ENCODE data around the gene SDCCAG8.

SDCCAG8 gene

DNA sequence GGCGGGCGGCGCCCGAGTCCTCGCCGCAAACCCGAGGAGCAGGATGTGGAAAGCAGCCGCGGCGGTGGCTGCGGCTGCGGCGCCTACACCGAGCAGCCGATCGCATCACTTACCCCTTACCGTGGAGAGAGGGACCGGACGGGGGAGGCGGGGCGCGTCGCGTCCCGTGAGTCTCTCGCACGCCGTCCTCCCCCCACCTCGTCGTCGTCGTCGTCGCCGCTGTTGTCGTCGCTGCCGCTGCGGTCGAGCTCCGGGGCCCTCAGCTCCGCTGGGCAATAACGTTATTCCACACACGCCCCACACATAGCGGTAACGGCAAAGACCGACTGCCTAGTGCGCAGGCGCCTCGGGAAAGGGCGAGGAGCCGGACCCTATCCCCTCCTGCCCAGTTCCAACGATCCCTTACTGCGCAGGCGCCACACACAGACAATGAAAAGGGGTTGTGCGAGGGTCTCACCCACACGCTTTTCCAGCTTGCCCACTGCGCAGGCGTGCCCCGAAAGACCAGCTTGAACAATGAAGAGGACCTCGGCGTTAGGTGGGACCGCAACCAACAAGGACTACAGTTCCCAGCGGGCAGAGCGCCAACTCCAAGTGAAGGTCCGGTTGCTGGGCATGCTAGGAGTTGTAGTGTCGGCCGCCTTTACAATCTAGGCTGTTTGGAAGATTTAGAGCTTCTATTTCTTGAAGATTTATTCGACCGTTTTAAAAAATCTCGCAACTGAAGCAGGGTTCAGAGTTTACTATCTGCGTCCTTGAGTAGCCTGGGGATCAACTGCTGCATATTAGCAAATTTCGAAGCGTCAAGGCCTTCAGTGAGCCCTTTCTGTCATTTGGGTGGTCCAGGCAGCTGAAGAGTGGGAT, 682 bp upstream of the SDCCAG8 start, which contains the start of gene CEP170:
Gene CEP170, minus strand, starts transcription at position 355 of the 864 bp plus-strand sequence. CDS start 30,001 bp downstream, outside the sequence.
- peak; percentile 89 for DNase-seq

DNA sequence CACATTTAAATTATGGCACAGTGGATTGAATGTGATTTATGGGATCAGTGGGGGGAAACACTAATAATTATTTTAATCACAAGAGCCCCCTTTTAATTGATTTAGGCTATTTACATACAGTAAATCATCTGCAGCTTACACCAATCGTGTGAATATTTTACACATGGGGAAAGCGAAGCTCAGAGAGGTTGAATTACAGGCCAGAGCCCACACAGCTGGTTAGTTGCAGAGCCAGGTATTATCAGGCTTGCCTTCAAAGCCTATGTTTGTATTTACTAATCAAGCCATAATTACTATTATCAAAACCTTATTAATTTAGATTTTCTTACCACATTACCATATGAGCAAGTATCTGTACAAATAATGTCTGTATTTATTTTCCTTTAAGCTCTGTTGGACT, 749 bp downstream of the SDCCAG8 start:
- no peak for DNase-seq

DNA sequence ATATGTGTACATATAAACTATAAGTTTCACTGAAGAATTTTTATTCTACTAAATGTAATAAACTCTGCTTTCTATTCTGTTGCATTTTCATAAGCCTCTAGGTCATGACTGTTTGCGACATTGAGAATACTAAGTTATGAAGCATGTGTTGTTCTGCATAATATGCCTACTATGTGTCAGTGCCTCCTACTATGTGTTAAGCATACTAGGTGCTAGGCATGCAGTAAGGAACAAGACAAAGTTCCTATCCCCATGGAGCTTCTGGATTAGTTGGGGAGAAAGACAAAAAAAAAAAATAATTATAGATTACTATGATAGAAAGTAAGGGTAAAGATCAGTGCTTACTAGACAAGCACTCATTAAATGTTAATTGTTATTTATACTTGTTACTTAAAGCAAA, 1.3 kb downstream of the SDCCAG8 start:
- DNase-seq: no peak

DNA sequence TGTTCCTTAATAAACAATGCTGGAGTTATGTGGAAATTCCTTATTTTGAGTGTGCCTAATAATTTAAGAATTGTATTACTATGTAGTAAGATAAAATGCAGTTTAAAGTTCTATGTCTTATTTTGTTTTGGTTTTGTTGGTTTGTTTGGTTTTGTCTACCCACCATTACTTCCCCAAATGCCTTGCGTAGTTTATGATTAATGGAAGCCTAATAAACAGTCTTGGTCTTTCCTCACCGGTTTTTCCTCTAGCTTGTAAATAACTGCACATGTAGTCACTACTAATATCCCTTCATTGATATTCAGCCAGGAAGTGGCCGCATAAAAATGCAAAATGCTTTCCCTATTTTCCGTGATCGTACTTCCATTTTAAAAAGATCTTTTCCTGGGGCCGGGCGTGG, 2.9 kb downstream of the SDCCAG8 start:
- DNase-seq: no peak

DNA sequence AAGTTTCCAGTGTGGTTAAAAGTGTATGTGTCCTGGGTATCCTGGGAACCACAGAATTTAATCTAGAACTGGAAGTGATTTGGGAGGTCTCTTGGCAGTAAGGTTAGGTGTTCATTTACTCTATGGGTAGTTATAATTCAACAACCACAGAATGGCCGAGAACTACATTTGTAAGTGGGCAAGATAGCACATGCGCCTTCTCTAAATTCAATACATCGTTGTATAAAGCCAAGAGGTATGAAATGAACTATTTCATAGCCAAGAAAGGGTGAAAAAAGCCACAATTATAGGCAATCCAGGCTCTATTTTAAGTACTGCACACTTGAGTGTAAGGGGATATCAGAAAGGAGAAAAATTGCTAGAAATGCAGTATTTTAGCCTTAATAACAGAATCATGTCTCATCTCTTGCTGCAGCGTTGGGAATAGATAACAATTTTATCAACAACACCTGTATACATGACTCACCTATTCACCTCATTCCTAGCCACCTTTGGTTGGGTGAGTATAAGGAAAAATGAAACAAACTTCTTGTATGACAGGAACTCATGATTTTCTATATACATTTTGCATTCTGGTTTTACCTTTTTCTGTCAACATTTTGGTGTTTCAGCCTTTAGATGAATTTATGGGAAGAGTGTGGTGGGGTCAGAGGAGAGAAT, 4.5 kb downstream of the SDCCAG8 start:
- no peak for DNase-seq

DNA sequence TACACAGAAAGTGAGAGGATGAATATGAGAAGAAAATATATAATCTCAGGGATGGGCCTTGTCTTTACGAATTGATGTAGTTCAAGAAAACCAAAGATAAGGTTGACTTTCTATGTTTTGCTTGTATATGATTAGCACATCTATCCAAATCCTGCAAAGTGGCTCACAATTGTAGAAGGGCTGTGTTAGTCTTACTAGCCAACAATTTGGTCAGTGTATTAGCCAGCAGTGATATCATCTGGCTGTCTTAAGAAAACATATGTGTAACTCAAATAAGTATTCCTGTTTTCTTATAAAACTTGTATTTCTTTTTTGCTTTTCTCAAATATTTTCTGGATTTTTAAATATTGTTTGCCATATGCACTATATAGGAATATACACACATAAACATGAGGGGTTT, 5.5 kb downstream of the SDCCAG8 start:
- DNase-seq: no peak

DNA sequence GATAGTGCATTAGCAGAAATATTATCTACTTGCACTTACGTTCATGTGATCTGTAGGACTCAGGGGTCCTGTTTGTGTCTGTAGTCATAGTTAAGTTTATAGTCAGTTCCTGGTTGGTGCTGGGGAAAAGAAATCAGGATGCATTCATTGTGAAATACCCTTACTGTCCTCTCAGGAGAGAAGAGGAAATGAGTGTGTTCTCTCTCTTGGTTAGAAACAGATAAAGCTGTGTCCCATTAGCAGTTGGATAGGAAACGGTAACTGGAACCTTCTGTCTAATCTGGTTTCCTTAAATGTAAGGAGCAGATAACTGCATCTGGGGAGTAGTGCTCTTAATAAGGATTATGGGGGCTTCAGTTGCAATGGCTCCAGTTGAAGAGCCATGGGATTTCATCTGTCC, 8.9 kb downstream of the SDCCAG8 start:
- DNase-seq: no peak

DNA sequence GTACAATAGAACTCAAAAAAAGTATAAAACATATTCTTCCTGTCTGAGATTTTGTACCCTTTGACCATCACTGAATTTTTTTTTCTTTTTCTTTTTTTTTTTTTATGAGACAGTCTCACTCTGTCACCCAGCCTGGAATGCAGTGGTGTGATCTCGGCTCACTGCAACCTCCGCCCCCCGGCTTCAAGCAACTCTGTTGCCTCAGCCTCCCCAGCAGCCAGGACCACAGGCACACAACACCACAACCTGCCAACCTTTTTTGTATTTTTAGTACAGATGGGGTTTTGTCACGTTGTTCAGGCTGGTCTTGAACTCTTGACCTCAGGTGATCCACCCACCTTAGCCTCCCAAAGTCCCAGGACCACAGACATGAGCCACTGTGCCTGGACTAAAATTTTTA, 10.4 kb downstream of the SDCCAG8 start:
- DNase-seq: no peak

DNA sequence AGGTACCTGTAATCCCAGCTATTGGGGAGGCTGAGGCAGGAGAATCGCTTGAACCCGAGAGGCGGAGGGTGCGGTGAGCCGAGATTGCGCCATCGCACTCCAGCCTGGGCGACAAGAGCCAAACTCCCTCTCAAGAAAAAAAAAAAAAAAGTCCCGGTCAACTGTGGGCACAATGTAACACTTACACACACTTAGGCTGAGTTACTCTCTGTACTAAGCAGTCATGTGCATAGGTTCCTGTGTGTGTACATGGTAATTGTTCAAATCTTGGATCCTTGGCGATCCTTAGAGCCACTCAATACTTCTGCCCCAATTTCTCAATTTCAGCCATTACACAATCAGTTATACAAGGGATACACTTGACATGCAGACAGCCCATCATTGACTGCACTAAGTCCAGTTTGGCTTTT, 11.6 kb downstream of the SDCCAG8 start:
- DNase-seq: no peak

DNA sequence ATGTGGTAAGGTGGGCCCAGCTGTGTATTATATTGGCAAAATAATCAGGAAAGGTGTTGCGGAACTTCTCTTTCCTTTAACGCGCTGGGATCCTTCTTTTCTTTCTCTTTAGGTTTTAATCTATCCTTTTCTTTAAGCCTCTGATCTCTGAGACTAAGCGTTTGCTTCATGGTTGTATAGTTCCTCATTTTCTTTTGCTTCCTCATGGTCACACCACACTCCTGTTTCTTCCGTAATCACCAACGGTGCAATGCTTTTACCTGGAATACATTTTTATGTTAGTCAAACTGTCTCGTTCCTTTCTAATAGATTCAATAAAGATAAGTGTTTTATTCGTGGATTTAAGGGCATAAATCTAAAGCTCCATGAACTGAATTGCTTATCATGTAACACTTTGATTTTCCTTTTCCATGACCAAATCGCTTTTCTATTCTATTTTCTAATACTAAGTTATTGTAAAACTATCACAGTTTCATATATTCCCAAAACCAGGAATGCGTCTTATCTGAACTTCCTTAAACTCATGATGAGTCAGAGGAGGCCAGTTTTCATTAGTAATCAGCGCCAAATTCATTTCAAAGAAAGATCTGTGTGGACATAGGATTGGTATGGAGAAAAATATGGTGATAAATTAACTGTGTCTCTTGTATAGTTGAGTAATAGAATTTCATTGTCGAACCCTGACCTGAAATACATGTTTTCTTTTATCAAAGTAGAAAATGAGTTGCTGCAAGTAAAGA, 12.2 kb downstream of the SDCCAG8 start:
- DNase-seq: no peak

DNA sequence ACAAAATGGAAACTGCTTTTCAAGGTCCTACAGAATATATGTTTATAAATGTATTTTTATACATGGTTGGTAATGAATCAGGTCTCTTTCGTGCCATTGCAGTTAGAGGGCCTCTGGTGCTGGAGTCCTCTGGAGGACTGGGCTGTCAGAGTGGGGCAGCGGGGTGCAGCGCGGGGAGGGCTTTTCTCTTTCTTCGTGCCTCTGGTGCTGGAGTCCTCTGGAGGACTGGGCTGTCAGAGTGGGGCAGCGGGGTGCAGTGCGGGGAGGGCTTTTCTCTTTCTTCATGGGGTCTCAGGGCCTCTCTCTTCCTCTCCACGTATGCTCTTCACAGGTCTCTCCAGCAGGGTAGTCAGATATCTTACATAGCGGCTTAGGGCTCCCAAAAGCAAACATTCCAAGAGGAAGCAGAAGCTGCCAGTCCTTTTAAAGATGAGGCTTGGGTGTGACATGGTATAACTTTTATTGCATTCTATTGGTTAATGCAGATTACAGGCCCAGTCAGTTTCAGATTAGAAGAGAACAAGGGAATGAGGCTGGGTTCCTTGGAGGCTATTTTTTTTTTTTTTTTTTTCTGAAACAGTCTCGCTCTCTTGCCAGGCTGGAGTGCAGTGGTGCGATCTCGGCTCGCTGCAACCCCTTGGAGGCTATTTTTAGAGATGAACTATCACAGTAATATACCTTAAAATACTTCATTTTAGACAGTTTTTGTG, 13.1 kb downstream of the SDCCAG8 start:
- DNase-seq: no peak

DNA sequence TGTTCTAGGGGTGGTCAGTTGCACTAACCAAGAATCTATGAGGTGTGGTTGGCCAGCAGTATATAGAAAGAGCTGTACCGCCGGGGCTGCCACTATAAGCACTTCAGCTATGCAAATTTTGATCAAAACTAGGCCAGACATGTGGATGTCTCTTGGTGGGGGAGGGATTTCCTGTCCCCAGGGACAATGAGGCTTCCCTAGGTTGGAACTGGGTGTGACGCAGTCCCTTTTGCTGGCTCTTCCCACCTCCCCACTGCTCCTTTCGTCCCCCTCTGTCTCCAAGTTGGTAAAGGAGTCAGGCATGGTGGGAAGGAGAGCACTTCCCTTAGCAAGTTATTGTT, 13.6 kb downstream of the SDCCAG8 start:
- DNase-seq: no peak

DNA sequence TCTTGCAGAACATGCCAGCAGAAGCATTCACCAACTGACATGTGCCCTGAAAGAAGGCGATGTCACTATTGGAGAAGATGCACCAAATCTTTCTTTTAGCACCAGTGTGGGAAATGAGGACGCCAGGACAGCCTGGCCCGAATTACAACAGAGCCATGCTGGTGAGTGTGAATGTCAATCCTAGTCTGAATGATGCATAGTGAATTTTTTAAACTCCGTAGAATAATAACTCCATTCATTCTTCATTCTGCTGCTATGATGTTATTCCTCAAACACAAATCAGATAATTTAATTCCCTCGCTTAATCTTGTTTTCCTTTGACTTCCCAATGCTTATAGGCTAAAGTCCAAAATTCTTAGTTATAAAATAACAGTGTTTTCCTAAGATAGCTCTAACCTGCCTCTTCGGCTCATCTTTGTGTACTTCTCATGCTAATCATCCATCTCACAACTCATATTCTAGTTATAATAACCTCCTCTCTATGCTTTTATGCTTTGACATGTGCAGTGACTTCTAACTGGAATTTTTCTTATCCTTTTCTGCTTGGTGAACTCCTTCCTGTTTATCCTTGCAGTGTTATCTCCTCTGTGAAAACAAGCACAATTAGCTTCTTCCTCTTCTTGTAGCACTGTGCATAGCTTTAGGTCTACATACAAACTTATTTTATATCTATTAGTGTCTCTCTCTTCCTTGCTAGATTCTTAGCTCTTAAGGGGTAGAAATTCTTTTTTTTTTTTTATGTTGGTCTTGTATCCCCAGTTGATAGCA, 14.4 kb downstream of the SDCCAG8 start:
- DNase-seq: no peak

DNA sequence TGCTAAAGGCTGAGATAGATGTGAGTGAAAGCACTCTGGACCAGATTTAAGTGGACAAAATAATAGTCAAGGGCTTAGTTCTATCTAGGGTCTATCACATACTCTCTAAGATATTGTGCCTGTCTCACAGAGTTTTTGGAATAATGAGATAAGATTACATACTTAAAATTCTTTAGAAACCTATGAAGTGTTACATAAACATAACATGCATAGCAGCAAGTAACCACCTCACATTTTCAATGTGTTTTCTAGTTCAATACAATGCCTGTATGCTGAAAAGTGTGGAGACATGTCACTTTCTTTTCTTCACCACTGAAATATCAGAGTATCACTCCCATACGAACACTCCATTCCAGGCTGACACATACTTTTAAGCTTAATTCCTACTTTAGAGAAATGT, 16.2 kb downstream of the SDCCAG8 start:
- DNase-seq: no peak

DNA sequence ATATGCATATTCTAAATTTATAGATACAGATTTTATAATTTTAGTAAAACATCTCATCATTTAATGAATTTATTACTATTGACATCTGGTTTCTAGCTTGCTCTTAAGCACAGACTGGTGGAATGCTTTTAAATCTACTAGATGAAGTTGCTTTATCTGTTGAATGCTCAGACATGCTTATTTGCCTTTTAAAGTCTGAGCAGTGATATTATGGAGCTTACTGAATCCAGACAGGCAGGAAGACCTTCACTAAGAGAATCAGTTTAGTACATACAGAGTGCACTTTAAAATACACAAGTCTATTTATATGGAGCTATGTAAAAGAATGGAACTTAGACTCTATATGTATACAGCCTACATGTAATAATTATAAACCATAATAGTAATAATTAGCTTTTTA, 16.6 kb downstream of the SDCCAG8 start:
- no peak for DNase-seq

DNA sequence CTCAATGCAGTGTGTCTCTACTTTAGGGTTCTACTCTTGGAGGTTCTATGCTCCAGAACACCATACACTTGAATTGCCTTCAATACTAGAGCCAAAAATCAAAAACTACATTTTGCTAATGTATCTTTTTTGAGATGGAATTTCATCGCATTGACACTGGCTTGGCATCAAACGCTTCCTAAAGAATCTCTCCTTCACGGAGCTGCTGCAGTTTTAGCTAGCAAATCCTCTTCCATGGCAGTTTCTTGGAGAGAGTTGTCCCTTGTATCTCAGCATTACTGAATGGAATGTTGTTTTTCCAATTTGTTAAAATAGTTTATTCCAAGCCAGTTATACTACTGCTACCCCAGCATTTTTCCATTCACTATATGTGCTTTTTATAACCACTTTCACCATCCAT, 17.7 kb downstream of the SDCCAG8 start:
- no peak for DNase-seq

DNA sequence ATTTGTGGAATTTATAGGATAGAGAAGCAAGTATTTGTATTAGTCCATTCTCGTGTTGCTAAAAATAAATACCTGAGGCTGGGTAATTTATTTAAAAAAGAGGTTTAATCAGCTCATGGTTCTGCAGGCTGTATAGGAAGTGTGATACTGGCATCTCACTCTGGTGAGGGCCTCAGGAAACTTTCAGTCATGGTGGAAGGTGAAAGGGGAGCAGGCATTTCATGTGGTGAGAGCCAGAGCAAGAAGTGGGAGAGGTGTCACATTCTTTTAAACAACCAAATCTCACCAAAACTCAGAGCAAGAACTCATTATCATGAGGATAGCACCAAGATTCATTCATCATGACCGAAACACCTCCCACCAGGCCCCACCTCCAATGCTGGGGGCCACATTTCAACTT, 18.1 kb downstream of the SDCCAG8 start:
- no peak for DNase-seq

DNA sequence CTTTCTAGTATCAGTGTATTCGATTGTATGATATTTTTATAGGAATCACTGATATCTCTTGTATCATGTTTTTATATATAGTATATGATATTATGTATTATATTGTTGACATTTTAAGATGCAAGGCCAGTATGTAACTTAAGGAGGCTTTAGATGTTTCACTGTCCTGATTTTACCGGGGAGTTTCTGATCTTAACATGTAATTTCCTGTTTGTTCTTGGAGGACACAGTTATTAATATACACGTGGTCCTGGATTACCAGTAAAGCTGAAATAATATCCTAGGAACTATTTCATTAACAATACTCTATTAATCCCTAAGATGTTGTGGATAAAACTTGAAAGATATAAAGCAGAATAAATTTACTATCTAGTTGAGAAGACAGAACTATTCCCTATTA, 19.5 kb downstream of the SDCCAG8 start:
- no peak for DNase-seq

DNA sequence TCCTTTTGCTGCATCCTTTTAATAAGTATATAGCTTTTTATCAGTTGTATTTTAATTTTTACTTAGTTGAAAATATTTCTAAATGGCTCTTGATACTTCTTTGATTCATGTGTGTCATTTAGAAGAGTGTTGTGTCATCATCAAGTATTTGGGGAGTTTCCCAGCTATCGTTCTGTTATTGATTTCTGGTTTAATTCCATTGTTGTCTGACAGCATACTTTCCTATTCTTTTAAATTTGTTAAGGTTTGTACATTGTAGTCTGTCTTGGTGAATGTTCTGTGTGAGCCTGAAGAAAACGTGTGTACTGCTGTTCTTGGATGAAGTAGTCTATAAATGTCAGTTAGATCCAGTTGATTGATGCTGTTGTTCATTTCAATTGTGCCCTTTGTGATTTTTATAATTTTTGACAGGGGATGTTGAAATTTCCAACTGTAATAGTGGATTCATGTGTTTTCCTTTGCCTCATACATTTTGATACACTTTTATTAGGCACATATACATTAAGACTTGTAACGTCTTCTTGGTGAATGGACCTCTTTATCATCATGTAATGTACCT, 24.8 kb downstream of the SDCCAG8 start:
- DNase-seq: no peak

DNA sequence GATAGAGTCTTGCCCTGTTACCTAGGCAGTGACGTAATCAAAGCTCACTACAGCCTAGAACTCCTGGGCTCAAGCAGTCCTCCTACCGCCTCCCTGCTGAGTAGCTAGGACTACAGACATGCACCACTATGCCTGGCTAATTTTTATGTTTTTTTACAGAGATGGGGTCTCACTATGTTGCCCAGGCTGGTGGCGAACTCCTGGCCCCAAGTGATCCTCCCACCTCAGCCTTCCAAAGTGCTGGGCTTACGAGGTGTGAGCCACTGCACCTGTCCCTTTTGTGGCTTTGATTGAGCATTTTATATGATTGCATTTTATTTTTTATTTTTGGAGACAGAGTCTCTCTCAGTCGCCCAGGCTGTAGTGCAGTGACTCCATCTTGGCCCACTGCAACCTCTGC, 25.8 kb downstream of the SDCCAG8 start:
- no peak for DNase-seq

DNA sequence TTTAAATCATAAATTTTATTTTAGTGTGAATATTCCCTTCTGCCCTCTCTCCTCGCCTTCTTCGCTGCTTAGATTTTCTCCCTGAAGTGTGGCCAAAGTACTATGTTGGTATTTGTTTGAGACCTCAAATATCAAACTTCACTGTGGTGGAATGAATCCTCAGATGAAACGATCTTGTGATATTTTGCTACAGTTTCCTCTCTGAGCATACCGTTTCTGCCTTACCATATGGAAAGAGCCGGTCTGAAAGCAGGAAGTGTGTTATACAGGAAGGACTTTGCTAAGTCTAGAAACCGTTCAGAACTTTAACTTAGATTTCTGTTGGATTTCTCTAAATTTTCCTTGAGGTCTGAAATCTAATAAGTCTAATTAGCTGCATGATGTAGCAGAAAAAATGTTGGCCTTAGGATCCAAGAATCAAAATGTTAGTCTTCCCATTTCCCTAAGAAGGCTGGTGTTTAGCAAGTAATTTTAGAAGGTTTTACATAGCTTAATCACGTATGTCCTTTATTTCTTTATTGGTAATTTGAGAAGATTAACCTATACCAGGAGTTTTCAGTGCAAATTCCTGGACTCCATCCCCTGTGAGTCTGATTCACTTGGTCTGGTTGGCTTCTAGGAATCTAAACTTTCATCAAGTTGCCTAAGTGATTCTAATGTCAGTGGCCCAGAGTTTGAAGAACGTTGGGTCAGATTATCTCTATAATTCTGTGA, 30.7 kb downstream of the SDCCAG8 start:
- no peak for DNase-seq

DNA sequence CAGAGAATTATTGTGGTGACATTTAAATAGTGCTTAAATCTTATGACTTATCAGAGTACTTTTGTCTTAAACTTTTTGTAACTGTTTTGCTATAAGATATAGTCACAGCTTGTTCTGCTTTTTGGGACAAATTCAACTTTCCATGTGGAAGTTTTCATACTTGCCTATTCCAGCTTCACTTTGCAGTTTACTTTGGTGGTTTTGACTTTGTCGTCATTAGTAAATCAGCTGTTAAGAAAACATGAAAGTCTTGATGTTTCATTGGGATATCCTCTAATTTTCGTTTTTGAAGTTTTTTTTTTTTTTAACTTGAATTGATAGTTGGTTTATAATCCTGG, 31.3 kb downstream of the SDCCAG8 start:
- DNase-seq: no peak

All from CD4-positive, alpha-beta T cell treated with Interleukin-4 for 4 hours (primary cell).